ENCODE data around the gene PPP2R2C. TPM values are rescaled to one million over a fixed set of nuclear protein-coding genes. Genes with fewer than 3 reads are reported as not detected.
A peak's percentile ranks its signal among the peaks of the same experiment; 100 is the strongest.

PPP2R2C gene
- total RNA-seq, 1 donor from 2014 or later = 10.8 TPM

DNA sequence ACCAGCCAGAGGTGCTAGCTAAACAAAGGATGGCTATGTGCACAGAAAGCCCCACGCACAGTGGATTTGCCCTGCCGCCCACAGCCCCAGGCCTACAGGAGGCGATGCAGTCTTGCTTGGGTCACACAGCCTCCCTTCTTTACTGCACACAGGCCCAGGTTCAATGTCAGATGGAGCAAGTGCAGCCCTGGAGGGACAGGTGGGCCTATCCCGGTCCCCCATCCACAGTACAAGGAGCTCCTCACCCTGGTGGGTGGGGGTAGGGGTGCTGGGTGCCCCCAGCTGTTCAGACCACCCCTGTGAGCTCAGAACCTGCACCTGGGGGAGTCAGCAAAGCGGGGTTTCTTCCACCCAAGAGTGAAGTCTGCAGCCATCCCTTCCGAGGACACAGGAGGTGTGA is 114.9 kb downstream of the PPP2R2C start:
- Mint-ChIP-seq H3K27ac (no peak overlapping the region), H3K4me1 (ENCODE audit: unreplicated experiment) (no peaks in the 10 kb centered on the region), H3K4me3 (no peak overlapping the region), H3K27me3 (peaks cover 16% of the 10 kb centered on the region), H3K9me3 (no peaks in the 10 kb centered on the region), H3K36me3 (no peaks in the 10 kb centered on the region)
- TF ChIP-seq, protein P1, sequence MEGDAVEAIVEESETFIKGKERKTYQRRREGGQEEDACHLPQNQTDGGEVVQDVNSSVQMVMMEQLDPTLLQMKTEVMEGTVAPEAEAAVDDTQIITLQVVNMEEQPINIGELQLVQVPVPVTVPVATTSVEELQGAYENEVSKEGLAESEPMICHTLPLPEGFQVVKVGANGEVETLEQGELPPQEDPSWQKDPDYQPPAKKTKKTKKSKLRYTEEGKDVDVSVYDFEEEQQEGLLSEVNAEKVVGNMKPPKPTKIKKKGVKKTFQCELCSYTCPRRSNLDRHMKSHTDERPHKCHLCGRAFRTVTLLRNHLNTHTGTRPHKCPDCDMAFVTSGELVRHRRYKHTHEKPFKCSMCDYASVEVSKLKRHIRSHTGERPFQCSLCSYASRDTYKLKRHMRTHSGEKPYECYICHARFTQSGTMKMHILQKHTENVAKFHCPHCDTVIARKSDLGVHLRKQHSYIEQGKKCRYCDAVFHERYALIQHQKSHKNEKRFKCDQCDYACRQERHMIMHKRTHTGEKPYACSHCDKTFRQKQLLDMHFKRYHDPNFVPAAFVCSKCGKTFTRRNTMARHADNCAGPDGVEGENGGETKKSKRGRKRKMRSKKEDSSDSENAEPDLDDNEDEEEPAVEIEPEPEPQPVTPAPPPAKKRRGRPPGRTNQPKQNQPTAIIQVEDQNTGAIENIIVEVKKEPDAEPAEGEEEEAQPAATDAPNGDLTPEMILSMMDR (conservative IDR thresholded peaks at IDR 0.05) = no peak
- no peak for DNase-seq (ENCODE audit: extremely low spot score, unreplicated experiment)

DNA sequence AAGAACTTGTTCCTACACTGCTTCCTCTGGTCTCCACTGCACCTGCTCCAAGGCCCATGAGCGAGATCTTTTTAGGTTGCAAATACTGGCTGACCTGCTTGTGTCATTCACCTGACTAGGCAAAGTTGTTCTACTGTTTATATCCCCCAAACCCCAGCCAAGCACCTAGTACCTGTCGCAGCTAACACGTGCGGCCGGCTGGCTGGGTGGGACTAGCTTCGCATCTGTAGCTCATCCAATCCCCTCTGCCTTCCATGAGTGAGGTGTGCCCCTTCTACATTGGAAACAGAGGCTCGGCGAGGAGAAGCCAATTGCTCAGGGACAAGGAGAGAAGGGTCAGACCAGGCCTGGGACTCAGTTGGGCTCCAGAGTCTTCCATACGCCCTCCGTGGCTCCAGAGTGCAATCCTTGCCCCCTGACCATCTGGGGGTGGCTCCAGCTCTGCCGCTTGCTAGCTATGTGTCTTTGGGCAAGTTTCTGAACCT is 116.3 kb downstream of the PPP2R2C start:
- Mint-ChIP-seq H3K4me1 (ENCODE audit: unreplicated experiment) (no peaks in the 10 kb centered on the region), H3K9me3 (no peaks in the 10 kb centered on the region), H3K4me3 (no peak overlapping the region), H3K27me3 (peaks cover 16% of the 10 kb centered on the region), H3K36me3 (no peaks in the 10 kb centered on the region), H3K27ac (no peak overlapping the region)
- TF ChIP-seq, protein P1 (conservative IDR thresholded peaks at IDR 0.05) = no peak
- DNase-seq (ENCODE audit: extremely low spot score, unreplicated experiment) = no peak

GRCh38 chr4:6355052-6355451 is 117.4 kb downstream of the PPP2R2C start:
- Mint-ChIP-seq H3K27ac (no peak overlapping the region), H3K27me3 (peaks cover 17% of the 10 kb centered on the region), H3K9me3 (no peaks in the 10 kb centered on the region), H3K4me1 (ENCODE audit: unreplicated experiment) (no peaks in the 10 kb centered on the region), H3K4me3 (no peak overlapping the region), H3K36me3 (no peaks in the 10 kb centered on the region)
- DNase-seq (ENCODE audit: extremely low spot score, unreplicated experiment) = no peak
- TF ChIP-seq, protein P1 (conservative IDR thresholded peaks at IDR 0.05) = no peak

- Mint-ChIP-seq H3K27ac (no peak overlapping the region), H3K27me3 (peaks cover 17% of the 10 kb centered on the region), H3K9me3 (no peaks in the 10 kb centered on the region), H3K36me3 (no peaks in the 10 kb centered on the region), H3K4me3 (no peak overlapping the region), H3K4me1 (ENCODE audit: unreplicated experiment) (no peaks in the 10 kb centered on the region)
- no peak for DNase-seq (ENCODE audit: extremely low spot score, unreplicated experiment)
- TF ChIP-seq, protein P1 (conservative IDR thresholded peaks at IDR 0.05) = no peak
Observed at GRCh38 chr4:6354626-6355025, 117.8 kb downstream of the PPP2R2C start.

DNA sequence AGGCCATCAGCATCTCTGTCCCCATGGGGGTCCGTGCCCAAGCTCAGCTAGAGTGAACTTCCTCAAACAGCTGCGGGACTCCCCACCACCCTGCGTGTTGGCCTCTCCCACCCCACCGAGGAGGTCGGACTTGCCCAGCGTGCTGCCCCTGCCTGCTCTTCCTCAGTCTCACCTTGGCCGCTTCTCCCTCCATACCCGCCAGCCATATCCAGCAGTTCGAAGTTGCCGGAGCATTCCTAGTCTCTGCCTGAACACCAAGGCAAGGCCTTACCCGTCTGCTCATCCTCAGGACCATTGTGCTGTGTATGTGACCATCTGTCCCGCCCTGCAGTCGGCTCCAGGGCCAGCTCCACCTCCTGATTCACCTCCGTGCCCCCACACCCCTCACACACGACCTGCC is 118.3 kb downstream of the PPP2R2C start:
- TF ChIP-seq, protein P1 (conservative IDR thresholded peaks at IDR 0.05) = no peak
- Mint-ChIP-seq H3K36me3 (no peaks in the 10 kb centered on the region), H3K4me1 (ENCODE audit: unreplicated experiment) (no peaks in the 10 kb centered on the region), H3K9me3 (no peaks in the 10 kb centered on the region), H3K27ac (peak overlapping the region; percentile 26), H3K27me3 (peaks cover 18% of the 10 kb centered on the region), H3K4me3 (no peak overlapping the region)
- no peak for DNase-seq (ENCODE audit: extremely low spot score, unreplicated experiment)
